ENCODE data around the gene JKAMP.

Gene JKAMP

GRCh38 chr14:59543873-59544272 lies 59.6 kb downstream of the JKAMP start:
- no peak for DNase-seq

- no peak for DNase-seq
Observed at GRCh38 chr14:59547310-59547709, 63.0 kb downstream of the JKAMP start.

All from NCI-H1694 treated with DMSO at 0.1 percent for 48 hours (cell line).